Renal pelvis (tissue), 4 donors: ENCODE data around the gene UST. TPM values are rescaled to one million over a fixed set of nuclear protein-coding genes. Genes with fewer than 3 reads are reported as not detected.
A peak's percentile ranks its signal among the peaks of the same experiment; 100 is the strongest.
"Not testable (repeated sequence)": the region's sequence is repeated elsewhere in the genome, so short reads cannot be mapped to it uniquely, and the experiment has no call there.

Experiments used
- DNase-seq: peaks from one replicate; pipeline ENCODE4 v3.0.0-alpha.2; 2013
- polyA plus RNA-seq, 3 donors: library from polyadenylated mRNA; unstranded; fragments of 120-200 nt; gene quantifications; one replicate each; pipeline ENCODE4 v1.2.1, GENCODE V29; 2013; ENCODE audit not compliant: insufficient read length in 3 of 3

Gene UST
- polyA plus RNA-seq, 3 donors, result 8.2 to 11.3 (median 10.9) TPM

- no peak for DNase-seq
These were observed 288.9 kb downstream of the UST start for GRCh38 chr6:149035766-149036165.

- peak; percentile 73 for DNase-seq
These were observed 290.3 kb downstream of the UST start for GRCh38 chr6:149037051-149037671.

GRCh38 chr6:149039025-149039424 is 292.2 kb downstream of the UST start:
- not testable (repeated sequence) for DNase-seq

- no peak for DNase-seq
These were observed 295.1 kb downstream of the UST start for GRCh38 chr6:149041953-149042352.

GRCh38 chr6:149043476-149044130 is 296.8 kb downstream of the UST start:
- DNase-seq, result no peak

- DNase-seq, result no peak
These were observed 297.7 kb downstream of the UST start for GRCh38 chr6:149044528-149044927.

- no peak for DNase-seq
These were observed 298.6 kb downstream of the UST start for GRCh38 chr6:149045404-149045803.

- DNase-seq, result no peak
These were observed 299.5 kb downstream of the UST start for GRCh38 chr6:149046164-149046821.

- no peak for DNase-seq
These were observed 300.0 kb downstream of the UST start for GRCh38 chr6:149046822-149047246.

GRCh38 chr6:149049230-149049629 is 302.4 kb downstream of the UST start:
- no peak for DNase-seq

- no peak for DNase-seq
These were observed 303.3 kb downstream of the UST start for GRCh38 chr6:149050160-149050559.

- DNase-seq, result no peak
These were observed 305.7 kb downstream of the UST start for GRCh38 chr6:149052350-149053106.

GRCh38 chr6:149053848-149054558 is 307.2 kb downstream of the UST start:
- DNase-seq, result no peak

GRCh38 chr6:149054559-149055194 is 307.8 kb downstream of the UST start:
- no peak for DNase-seq

- DNase-seq, result no peak
These were observed 308.5 kb downstream of the UST start for GRCh38 chr6:149055195-149055899.

GRCh38 chr6:149056777-149057463 is 310.1 kb downstream of the UST start:
- no peak for DNase-seq

GRCh38 chr6:149057464-149057840 is 310.6 kb downstream of the UST start:
- DNase-seq, result no peak

- DNase-seq, result no peak
These were observed 312.7 kb downstream of the UST start for GRCh38 chr6:149059557-149059956.

- DNase-seq, result peak; percentile 65
These were observed 313.6 kb downstream of the UST start for GRCh38 chr6:149060300-149060984.
